ENCODE results near the gene ANKRD39.
"Not testable (repeated sequence)": the region's sequence is repeated elsewhere in the genome, so short reads cannot be mapped to it uniquely, and the experiment has no call there.

Gene ANKRD39

DNA sequence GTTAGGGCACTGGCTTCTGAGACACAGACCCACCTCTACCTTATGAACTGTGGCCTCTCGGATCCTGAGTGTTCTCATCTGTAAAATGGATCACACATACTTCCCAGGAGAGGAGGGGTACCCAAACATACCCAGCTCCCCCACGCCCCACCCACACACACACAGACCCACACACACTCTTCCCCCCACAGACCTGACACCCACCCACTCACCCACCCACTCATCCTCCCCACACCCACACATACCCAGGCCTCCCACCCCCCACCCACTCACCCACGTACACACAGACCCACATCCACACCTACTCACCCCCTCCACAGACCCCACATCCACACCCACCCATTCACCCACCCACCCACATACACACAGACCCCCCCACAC, 36.3 kb upstream of the ANKRD39 start:
- POLR2A ChIA-PET = no interaction called here
- TF ChIP-seq CTBP1 (IDR thresholded peaks at IDR 0.05; ENCODE audit: borderline replicate concordance) (no peak), HDGF (IDR thresholded peaks at IDR 0.05; ENCODE audit: borderline replicate concordance) (no peak), ELF4 (IDR thresholded peaks at IDR 0.05) (no peak), FOXM1 (IDR thresholded peaks at IDR 0.05; ENCODE audit: borderline replicate concordance) (no peak), SP1 (IDR thresholded peaks at IDR 0.05) (no peak), ARNT (IDR thresholded peaks at IDR 0.05) (no peak), NFRKB (IDR thresholded peaks at IDR 0.05) (no peak), BHLHE40 (IDR thresholded peaks at IDR 0.05; ENCODE audit: borderline replicate concordance) (no peak), LEF1 (IDR thresholded peaks at IDR 0.05; ENCODE audit: borderline replicate concordance) (no peak)
- TF ChIP-seq, protein P1, sequence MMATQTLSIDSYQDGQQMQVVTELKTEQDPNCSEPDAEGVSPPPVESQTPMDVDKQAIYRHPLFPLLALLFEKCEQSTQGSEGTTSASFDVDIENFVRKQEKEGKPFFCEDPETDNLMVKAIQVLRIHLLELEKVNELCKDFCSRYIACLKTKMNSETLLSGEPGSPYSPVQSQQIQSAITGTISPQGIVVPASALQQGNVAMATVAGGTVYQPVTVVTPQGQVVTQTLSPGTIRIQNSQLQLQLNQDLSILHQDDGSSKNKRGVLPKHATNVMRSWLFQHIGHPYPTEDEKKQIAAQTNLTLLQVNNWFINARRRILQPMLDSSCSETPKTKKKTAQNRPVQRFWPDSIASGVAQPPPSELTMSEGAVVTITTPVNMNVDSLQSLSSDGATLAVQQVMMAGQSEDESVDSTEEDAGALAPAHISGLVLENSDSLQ (IDR thresholded peaks at IDR 0.05) = no peak
- DNase-seq (ENCODE audit: extremely low spot score) = no peak
- CTCF ChIA-PET = no interaction called here

DNA sequence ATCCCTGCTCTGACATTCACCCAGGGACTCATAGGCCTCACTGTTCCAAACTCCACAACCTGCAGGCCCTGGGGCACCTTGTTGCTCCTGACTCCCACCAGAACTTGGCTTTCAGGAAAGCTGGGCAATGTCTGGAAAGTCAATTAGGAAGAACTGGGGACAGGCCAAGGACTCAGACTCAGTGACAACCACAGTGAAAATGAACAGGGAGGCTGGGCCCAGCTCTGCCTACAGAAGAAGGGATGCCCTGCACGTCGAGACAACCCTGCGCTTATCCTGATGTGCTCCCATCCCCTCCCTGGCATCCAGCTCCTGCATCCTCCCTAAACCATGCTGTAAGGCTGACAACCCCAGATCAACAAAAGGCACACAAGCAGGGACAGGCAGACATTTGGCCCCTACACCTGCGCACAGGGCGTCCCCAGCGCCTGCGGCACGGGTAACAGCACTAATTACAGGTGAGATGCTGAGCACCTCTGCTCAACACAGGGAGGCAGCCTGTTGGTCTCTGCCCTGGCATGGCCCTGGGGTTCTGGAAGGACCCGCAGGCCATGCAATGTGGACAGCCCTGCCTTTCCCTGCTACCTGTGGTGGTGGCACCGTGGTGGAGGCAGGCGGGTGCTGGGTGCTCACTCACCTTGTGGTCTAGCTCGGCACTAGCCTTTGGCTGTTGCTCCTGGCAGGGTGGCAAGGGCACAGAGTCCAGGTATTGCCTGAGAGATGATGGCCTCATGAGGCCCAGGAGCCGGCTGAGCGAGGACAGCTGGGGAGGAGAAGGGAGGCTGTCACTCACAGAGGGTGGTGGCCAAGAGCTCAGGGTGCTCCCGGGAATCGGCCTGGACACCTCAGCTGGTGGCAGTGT, 35.7 kb upstream of the ANKRD39 start:
- ChIA-PET CTCF (no interaction called here), POLR2A (no interaction called here)
- no peak for TF ChIP-seq BHLHE40 (IDR thresholded peaks at IDR 0.05; ENCODE audit: borderline replicate concordance)
- no peak for DNase-seq (ENCODE audit: extremely low spot score)

DNA sequence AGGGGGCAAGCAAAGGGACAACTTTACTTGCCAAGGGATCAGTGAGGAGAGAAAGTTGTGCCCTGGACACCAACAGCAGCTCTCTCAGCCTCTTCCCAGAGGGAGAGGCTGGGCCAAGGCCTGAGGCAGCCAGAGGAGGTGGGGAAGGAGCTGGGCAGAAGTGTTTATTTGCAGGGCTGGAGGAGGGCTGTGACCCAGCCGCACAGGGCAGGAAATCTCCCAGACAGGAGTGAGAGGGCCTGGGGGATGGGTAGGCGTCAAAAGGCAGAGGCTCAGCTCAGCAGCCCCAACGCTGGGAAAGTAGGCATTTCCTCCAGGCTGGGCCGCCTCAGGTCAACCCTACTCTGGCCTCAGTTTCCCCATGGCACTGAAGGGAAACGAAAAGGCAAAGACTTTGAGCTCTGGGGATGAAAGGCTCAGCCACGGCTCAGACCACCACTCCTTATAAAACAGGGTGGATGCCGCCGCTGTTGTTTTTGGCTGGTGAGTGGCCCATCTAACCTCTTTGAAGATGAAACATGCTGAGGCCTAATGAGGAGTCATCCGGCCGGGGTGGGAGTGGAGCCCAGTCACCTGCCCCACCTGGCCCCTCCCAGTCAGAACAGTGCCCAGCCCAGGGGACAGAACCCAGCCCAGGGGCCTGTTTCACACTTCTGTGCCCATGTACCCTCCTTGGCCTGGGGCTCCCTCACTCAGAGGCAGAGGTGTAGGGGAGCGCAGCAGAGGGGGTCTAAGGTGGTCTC, 33.9 kb upstream of the ANKRD39 start:
- TF ChIP-seq SUZ12 (IDR thresholded peaks at IDR 0.05) (no peak), FOXA1 (IDR thresholded peaks at IDR 0.05) (no peak), FOXK2 (IDR thresholded peaks at IDR 0.05) (no peak), L3MBTL2 (conservative IDR thresholded peaks at IDR 0.05) (no peak), HDGF (IDR thresholded peaks at IDR 0.05; ENCODE audit: borderline replicate concordance) (no peak), ELF4 (IDR thresholded peaks at IDR 0.05) (no peak), NFRKB (IDR thresholded peaks at IDR 0.05) (no peak), TARDBP (IDR thresholded peaks at IDR 0.05) (no peak), ZNF384 (IDR thresholded peaks at IDR 0.05) (no peak), ARNT (IDR thresholded peaks at IDR 0.05) (no peak), SP1 (IDR thresholded peaks at IDR 0.05) (no peak), CTBP1 (IDR thresholded peaks at IDR 0.05; ENCODE audit: borderline replicate concordance) (no peak), BHLHE40 (IDR thresholded peaks at IDR 0.05; ENCODE audit: borderline replicate concordance) (no peak), LEF1 (IDR thresholded peaks at IDR 0.05; ENCODE audit: borderline replicate concordance) (no peak), FOXM1 (IDR thresholded peaks at IDR 0.05; ENCODE audit: borderline replicate concordance) (no peak)
- TF ChIP-seq, protein P1 (IDR thresholded peaks at IDR 0.05) = no peak
- POLR2A ChIA-PET = interaction anchor here (0.7 to 1.0 kb wide), 2 partner anchors 21 to 75 kb away, joined by 3 read pairs; partner anchors contain the start of gene CNNM3
- CTCF ChIA-PET = no interaction called here
- no peak for DNase-seq (ENCODE audit: extremely low spot score)

DNA sequence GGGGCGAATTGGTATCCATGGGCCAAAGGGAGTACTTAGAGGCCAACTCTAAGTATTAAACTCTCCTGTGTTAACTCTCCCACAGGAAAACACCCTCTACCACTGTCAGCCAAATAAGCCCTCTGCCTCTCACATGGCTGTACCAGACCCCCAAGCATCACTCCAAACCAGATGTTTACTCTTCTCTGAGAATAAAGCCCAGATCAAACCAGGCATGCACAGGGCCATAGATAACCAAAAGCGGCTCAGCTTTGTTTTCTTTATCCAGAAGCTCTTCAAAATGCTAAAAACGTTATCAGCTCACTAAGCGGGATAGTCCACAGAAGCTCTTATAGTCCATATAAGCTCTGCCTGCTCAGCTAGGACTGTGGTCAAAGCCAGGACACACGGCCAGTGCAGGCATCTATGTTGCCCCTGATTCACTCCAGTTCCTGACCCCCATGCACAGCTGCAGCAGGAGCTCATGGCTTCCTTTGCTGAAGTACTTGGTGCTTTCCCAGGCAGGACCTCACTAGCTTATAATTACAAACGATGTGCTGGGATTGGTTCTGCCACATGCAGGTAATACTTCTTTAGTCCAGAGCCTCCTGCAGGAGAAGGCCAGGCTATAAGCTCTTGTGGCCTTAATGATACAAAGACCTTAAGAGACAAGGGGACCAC, 33.0 kb upstream of the ANKRD39 start:
- ChIA-PET POLR2A (interaction anchor here (0.7 to 1.0 kb wide), 3 partner anchors 9 to 75 kb away, joined by 3 to 4 read pairs (median 3); partner anchors contain the start of gene CNNM3), CTCF (interaction anchor here (0.9 kb wide), 1 partner anchor 59 kb away, joined by 3 read pairs; no protein-coding TSS in a partner anchor)
- TF ChIP-seq ELF4 (IDR thresholded peaks at IDR 0.05) = no peak
- no peak for TF ChIP-seq L3MBTL2 (conservative IDR thresholded peaks at IDR 0.05)
- no peak for TF ChIP-seq LEF1 (IDR thresholded peaks at IDR 0.05; ENCODE audit: borderline replicate concordance)
- TF ChIP-seq SUZ12 (IDR thresholded peaks at IDR 0.05) = no peak
- TF ChIP-seq HDGF (IDR thresholded peaks at IDR 0.05; ENCODE audit: borderline replicate concordance) = no peak
- no peak for DNase-seq (ENCODE audit: extremely low spot score)

DNA sequence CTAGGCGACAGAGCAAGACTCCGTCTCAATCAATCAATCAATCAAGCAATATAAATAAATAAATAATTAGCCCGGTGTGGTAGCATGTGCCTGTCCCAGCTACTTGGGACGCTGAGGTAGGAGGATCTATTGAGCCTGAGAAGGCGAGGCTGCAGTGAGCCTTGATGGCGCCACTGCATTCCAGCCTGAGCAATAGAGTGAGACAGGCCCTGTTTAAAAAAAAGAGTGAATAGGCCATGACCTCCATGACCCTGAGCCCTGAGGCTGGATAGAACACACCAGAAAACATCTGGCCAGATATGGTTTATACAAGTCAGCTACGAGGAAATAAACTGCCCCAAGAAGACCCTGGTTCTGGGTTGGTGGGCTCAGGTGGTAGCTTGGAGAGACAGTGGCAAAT, 32.4 kb upstream of the ANKRD39 start:
- ChIA-PET CTCF (interaction anchor here (0.9 kb wide), 1 partner anchor 60 kb away, joined by 3 read pairs; no protein-coding TSS in a partner anchor), POLR2A (interaction anchor here (0.9 kb wide), 1 partner anchor 9 kb away, joined by 4 read pairs; no protein-coding TSS in a partner anchor)
- TF ChIP-seq, protein P1 (IDR thresholded peaks at IDR 0.05) = no peak
- no peak for TF ChIP-seq FOXM1 (IDR thresholded peaks at IDR 0.05; ENCODE audit: borderline replicate concordance)
- TF ChIP-seq L3MBTL2 (conservative IDR thresholded peaks at IDR 0.05) = no peak
- no peak for TF ChIP-seq BHLHE40 (IDR thresholded peaks at IDR 0.05; ENCODE audit: borderline replicate concordance)
- no peak for TF ChIP-seq TARDBP (IDR thresholded peaks at IDR 0.05)
- no peak for TF ChIP-seq SP1 (IDR thresholded peaks at IDR 0.05)
- no peak for TF ChIP-seq ZNF384 (IDR thresholded peaks at IDR 0.05)
- TF ChIP-seq ARNT (IDR thresholded peaks at IDR 0.05) = no peak

DNA sequence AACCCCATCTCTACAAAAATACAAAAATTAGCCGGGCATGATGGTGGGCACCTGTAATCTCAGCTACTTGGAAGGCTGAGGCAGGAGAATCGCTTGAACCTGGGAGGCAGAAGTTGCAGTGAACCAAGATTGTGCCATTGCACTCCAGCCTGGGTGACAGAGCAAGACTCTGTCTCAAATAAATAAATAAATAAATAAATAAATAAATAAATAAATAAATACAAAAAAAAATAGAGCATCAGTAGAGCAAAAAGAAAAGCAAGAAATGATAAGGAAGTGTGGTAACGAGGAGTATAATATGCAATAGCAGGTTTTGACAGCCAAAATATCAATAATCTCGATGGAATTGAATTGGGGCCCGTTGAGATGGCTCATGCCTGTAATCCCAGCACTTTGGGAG, 31.7 kb upstream of the ANKRD39 start:
- DNase-seq (ENCODE audit: extremely low spot score); POLR2A ChIA-PET: not testable (repeated sequence)
- CTCF ChIA-PET = interaction anchor here (0.6 to 0.7 kb wide), 2 partner anchors 31 to 37 kb away, joined by 3 to 5 read pairs; no protein-coding TSS in a partner anchor

More for the DNA sequence above, 32.4 kb upstream of the ANKRD39 start:
- DNase-seq (ENCODE audit: extremely low spot score) = no peak
